Muscle layer of colon (tissue), 2 donors: ENCODE measurements around the gene MYO1D.

Experiments
- H3K27ac ChIP-seq: one replicate; pipeline ENCODE4 v1.7.0; 2013; ENCODE audit warnings: low read depth, mild to moderate bottlenecking, low read length, moderate library complexity
- H3K27me3 ChIP-seq, 2 donors: one replicate each; pipeline ENCODE4 v1.7.0; 2013; ENCODE audit warnings: low read length in 2 of 2, mild to moderate bottlenecking in 2 of 2; ENCODE audit not compliant: insufficient read depth in 2 of 2, control insufficient read depth in 1 of 2
- H3K36me3 ChIP-seq: one replicate; pipeline ENCODE4 v1.7.0; 2013; ENCODE audit warnings: mild to moderate bottlenecking, low read length; ENCODE audit not compliant: insufficient read depth
- H3K4me1 ChIP-seq: one replicate; pipeline ENCODE4 v1.7.0; 2013; ENCODE audit warnings: mild to moderate bottlenecking, low read length; ENCODE audit not compliant: insufficient read depth
- H3K4me3 ChIP-seq, 2 donors: one replicate each; pipeline ENCODE4 v1.7.0; 2013; ENCODE audit warnings: low read length in 2 of 2, low read depth in 1 of 2, mild to moderate bottlenecking in 1 of 2, moderate library complexity in 1 of 2
- H3K9ac ChIP-seq: one replicate; pipeline ENCODE4 v1.7.0; 2013; ENCODE audit warnings: low read length
- H3K9me3 ChIP-seq: one replicate; pipeline ENCODE4 v1.7.0; 2013; ENCODE audit warnings: mild to moderate bottlenecking, low read length
- donor health status: abdominal sarcoma.
- donor health status: Adenocarcinoma of cecum.

The MYO1D gene

GRCh38 chr17:32870969-32871368, 6.0 kb downstream of the MYO1D start:
- Histone ChIP-seq H3K4me3 (no peak overlapping the region), H3K27ac (no peak overlapping the region), H3K9ac (no peak overlapping the region), H3K27me3 (no peaks in the 10 kb centered on the region), H3K9me3 (no peaks in the 10 kb centered on the region), H3K36me3 (no peaks in the 10 kb centered on the region), H3K4me1 (peaks cover 1% of the 10 kb centered on the region)

GRCh38 chr17:32870027-32870670, 6.8 kb downstream of the MYO1D start:
- H3K4me3 ChIP-seq: no peak overlapping the region
- H3K27me3 ChIP-seq: no peaks in the 10 kb centered on the region
- H3K27ac ChIP-seq: no peak overlapping the region
- no peak overlapping the region for H3K9ac ChIP-seq
- H3K9me3 ChIP-seq: no peaks in the 10 kb centered on the region
- no peaks in the 10 kb centered on the region for H3K36me3 ChIP-seq
- H3K4me1 ChIP-seq: no peaks in the 10 kb centered on the region

- H3K36me3 ChIP-seq: no peaks in the 10 kb centered on the region
- no peaks in the 10 kb centered on the region for H3K9me3 ChIP-seq
- H3K27me3 ChIP-seq: no peaks in the 10 kb centered on the region
- H3K4me1 ChIP-seq: no peaks in the 10 kb centered on the region
- H3K27ac ChIP-seq: no peak overlapping the region
- H3K4me3 ChIP-seq: no peak overlapping the region
- no peak overlapping the region for H3K9ac ChIP-seq
These were observed 7.4 kb downstream of the MYO1D start for GRCh38 chr17:32869345-32870026.

GRCh38 chr17:32865141-32865540, 11.8 kb downstream of the MYO1D start:
- H3K9ac ChIP-seq: no peak overlapping the region
- H3K4me3 ChIP-seq: no peak overlapping the region
- no peaks in the 10 kb centered on the region for H3K27me3 ChIP-seq
- H3K9me3 ChIP-seq: no peaks in the 10 kb centered on the region
- H3K27ac ChIP-seq: no peak overlapping the region
- no peaks in the 10 kb centered on the region for H3K36me3 ChIP-seq
- no peaks in the 10 kb centered on the region for H3K4me1 ChIP-seq

GRCh38 chr17:32863559-32863958, 13.4 kb downstream of the MYO1D start:
- H3K9me3 ChIP-seq: no peaks in the 10 kb centered on the region
- no peak overlapping the region for H3K4me3 ChIP-seq
- H3K27me3 ChIP-seq: no peaks in the 10 kb centered on the region
- no peak overlapping the region for H3K27ac ChIP-seq
- H3K36me3 ChIP-seq: no peaks in the 10 kb centered on the region
- no peak overlapping the region for H3K9ac ChIP-seq
- no peaks in the 10 kb centered on the region for H3K4me1 ChIP-seq

GRCh38 chr17:32862940-32863339, 14.0 kb downstream of the MYO1D start:
- no peaks in the 10 kb centered on the region for H3K9me3 ChIP-seq
- H3K4me1 ChIP-seq: no peaks in the 10 kb centered on the region
- no peaks in the 10 kb centered on the region for H3K36me3 ChIP-seq
- H3K27ac ChIP-seq: no peak overlapping the region
- no peaks in the 10 kb centered on the region for H3K27me3 ChIP-seq
- H3K9ac ChIP-seq: no peak overlapping the region
- H3K4me3 ChIP-seq: no peak overlapping the region

GRCh38 chr17:32861981-32862380, 14.9 kb downstream of the MYO1D start:
- no peak overlapping the region for H3K9ac ChIP-seq
- no peaks in the 10 kb centered on the region for H3K27me3 ChIP-seq
- H3K36me3 ChIP-seq: no peaks in the 10 kb centered on the region
- no peak overlapping the region for H3K27ac ChIP-seq
- no peak overlapping the region for H3K4me3 ChIP-seq
- H3K9me3 ChIP-seq: no peaks in the 10 kb centered on the region
- H3K4me1 ChIP-seq: no peaks in the 10 kb centered on the region

GRCh38 chr17:32859857-32860525, 16.9 kb downstream of the MYO1D start:
- Histone ChIP-seq H3K4me1 (no peaks in the 10 kb centered on the region), H3K9me3 (no peaks in the 10 kb centered on the region), H3K4me3 (no peak overlapping the region), H3K27ac (no peak overlapping the region), H3K27me3 (no peaks in the 10 kb centered on the region), H3K36me3 (no peaks in the 10 kb centered on the region), H3K9ac (no peak overlapping the region)

- Histone ChIP-seq H3K9me3 (no peaks in the 10 kb centered on the region), H3K4me1 (no peaks in the 10 kb centered on the region), H3K27ac (no peak overlapping the region), H3K36me3 (no peaks in the 10 kb centered on the region), H3K27me3 (no peaks in the 10 kb centered on the region), H3K4me3 (no peak overlapping the region), H3K9ac (no peak overlapping the region)
These were observed 21.3 kb downstream of the MYO1D start for GRCh38 chr17:32855620-32856019.

- no peaks in the 10 kb centered on the region for H3K36me3 ChIP-seq
- H3K4me1 ChIP-seq: no peaks in the 10 kb centered on the region
- no peak overlapping the region for H3K27ac ChIP-seq
- no peaks in the 10 kb centered on the region for H3K27me3 ChIP-seq
- no peak overlapping the region for H3K9ac ChIP-seq
- no peaks in the 10 kb centered on the region for H3K9me3 ChIP-seq
- no peak overlapping the region for H3K4me3 ChIP-seq
These were observed 22.0 kb downstream of the MYO1D start for GRCh38 chr17:32854832-32855389.

GRCh38 chr17:32854207-32854606, 22.7 kb downstream of the MYO1D start:
- H3K4me3 ChIP-seq: no peak overlapping the region
- no peaks in the 10 kb centered on the region for H3K36me3 ChIP-seq
- H3K27me3 ChIP-seq: no peaks in the 10 kb centered on the region
- no peak overlapping the region for H3K27ac ChIP-seq
- H3K9me3 ChIP-seq: no peaks in the 10 kb centered on the region
- no peaks in the 10 kb centered on the region for H3K4me1 ChIP-seq
- H3K9ac ChIP-seq: no peak overlapping the region
